Measurements from ENCODE around the gene PLCD3.

Gene PLCD3

DNA sequence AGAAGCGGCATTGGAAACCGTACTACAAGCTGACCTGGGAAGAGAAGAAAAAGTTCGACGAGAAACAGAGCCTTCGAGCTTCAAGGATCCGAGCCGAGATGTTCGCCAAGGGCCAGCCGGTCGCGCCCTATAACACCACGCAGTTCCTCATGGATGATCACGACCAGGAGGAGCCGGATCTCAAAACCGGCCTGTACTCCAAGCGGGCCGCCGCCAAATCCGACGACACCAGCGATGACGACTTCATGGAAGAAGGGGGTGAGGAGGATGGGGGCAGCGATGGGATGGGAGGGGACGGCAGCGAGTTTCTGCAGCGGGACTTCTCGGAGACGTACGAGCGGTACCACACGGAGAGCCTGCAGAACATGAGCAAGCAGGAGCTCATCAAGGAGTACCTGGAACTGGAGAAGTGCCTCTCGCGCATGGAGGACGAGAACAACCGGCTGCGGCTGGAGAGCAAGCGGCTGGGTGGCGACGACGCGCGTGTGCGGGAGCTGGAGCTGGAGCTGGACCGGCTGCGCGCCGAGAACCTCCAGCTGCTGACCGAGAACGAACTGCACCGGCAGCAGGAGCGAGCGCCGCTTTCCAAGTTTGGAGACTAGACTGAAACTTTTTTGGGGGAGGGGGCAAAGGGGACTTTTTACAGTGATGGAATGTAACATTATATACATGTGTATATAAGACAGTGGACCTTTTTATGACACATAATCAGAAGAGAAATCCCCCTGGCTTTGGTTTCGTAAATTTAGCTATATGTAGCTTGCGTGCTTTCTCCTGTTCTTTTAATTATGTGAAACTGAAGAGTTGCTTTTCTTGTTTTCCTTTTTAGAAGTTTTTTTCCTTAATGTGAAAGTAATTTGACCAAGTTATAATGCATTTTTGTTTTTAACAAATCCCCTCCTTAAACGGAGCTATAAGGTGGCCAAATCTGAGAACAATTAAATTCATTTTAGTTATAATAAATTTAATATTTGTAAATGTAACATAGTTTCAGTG lies 17.7 kb upstream of the PLCD3 start:
- DNase-seq (ENCODE audit: low spot score): no peak

DNA sequence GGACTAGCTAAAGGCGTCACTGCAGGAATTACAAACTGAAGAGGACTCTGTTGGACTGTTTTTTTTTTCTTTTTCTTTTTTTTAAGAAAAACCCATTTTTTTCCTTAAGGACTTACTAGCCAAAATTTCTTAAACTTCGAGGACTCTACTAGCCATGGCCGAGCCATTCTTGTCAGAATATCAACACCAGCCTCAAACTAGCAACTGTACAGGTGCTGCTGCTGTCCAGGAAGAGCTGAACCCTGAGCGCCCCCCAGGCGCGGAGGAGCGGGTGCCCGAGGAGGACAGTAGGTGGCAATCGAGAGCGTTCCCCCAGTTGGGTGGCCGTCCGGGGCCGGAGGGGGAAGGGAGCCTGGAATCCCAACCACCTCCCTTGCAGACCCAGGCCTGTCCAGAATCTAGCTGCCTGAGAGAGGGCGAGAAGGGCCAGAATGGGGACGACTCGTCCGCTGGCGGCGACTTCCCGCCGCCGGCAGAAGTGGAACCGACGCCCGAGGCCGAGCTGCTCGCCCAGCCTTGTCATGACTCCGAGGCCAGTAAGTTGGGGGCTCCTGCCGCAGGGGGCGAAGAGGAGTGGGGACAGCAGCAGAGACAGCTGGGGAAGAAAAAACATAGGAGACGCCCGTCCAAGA lies 16.8 kb upstream of the PLCD3 start:
- DNase-seq (ENCODE audit: low spot score): peak; percentile 88

GRCh38 chr17:45148183-45149036 lies 16.1 kb upstream of the PLCD3 start, which contains the start of gene HEXIM1:
TSS of gene HEXIM1 (plus strand) at chr17:45148475. CDS start at chr17:45149191, 716 bp downstream.
- peak; percentile 100 for DNase-seq (ENCODE audit: low spot score)

- DNase-seq (ENCODE audit: low spot score): peak; percentile 90
Observed at GRCh38 chr17:45147581-45148182, 15.4 kb upstream of the PLCD3 start.

GRCh38 chr17:45146890-45147580 lies 14.7 kb upstream of the PLCD3 start:
- DNase-seq (ENCODE audit: low spot score): peak; percentile 60

DNA sequence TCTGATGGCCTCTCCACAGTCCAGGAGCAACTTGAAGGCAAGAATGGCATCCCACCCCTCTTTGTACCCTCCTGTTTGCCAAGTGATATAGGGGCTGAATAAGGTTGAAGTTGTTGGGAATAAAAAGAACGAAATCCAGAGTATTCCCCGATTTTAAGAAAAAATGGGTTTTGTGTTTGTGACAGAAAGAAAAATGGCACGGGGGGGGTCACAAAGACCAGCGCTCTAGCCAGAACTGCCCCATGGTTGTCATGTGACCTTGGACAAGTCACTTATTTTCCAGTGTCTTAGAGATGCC lies 14.2 kb upstream of the PLCD3 start:
- no peak for DNase-seq (ENCODE audit: low spot score)

DNA sequence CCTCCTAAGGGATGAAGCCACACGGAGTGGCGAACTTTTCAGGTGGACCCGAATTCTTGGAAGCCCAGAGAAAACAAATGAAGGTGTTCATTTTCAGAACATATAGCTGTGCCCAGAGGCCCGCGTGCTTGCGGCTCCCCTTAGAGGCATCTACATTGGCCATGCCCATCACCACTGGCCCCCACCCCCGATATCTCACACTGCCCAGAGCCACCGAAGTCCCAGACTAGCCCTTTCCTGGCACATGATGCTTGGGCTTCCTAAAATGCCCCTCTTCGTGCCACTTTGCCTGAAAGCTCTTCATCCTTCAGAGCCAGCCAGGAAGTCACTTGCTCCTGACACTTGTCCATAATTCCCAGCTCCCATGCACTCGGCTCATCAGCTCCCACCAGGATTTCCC lies 13.9 kb upstream of the PLCD3 start:
- DNase-seq (ENCODE audit: low spot score): no peak

- no peak for DNase-seq (ENCODE audit: low spot score)
Observed at GRCh38 chr17:45145035-45145389, 12.7 kb upstream of the PLCD3 start.

GRCh38 chr17:45144199-45145034 lies 12.1 kb upstream of the PLCD3 start:
- DNase-seq (ENCODE audit: low spot score): peak; percentile 61

- DNase-seq (ENCODE audit: low spot score): peak; percentile 66
Observed at GRCh38 chr17:45143767-45144198, 11.5 kb upstream of the PLCD3 start.

DNA sequence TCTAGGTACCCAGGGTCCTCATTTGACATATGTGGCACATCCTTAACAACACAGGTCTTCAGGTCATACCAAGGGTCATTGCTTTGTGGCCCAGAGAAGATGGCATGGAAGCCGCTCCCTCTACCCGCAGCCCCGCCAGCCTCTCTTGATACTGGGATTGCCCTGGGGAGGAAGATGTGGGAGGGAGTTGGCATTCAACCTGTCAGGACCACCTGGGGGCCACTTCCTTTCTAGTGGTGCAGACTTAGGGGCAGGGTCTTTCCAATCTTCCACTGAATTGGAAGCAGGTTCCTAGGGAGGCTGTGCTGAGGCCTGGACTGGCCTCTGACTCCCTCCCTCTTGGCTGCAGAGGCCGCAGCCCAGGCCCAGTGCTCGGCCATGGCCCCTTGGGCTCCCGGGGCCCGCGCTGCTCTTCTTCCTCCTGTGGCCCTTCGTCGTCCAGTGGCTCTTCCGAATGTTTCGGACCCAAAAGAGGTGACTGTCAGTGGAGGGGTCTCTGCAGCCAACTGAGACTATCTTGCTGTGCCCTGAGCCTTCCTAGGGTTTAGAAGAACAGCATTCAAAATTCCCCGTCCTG lies 10.9 kb upstream of the PLCD3 start:
- no peak for DNase-seq (ENCODE audit: low spot score)

DNA sequence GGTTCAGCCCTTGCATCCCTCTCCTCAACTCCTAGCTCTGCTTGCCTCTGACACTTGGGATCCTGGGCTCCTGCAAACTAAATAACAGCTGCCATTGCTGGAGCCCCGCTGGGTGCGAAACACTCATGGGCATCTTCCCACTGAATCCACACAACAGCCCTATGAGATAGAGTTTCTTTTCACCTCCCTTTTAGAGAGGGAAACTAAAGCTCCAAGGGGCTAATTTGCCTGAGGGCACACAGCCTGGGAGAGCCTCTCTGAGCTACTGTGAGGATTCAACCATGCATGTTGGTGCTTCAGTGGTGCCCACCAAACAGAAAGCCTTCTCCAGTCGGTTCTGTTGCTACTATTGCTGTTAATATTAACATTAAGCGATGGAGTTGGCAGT lies 7.2 kb upstream of the PLCD3 start:
- no peak for DNase-seq (ENCODE audit: low spot score)

- no peak for DNase-seq (ENCODE audit: low spot score)
Observed at GRCh38 chr17:45138911-45139532, 6.7 kb upstream of the PLCD3 start.

DNA sequence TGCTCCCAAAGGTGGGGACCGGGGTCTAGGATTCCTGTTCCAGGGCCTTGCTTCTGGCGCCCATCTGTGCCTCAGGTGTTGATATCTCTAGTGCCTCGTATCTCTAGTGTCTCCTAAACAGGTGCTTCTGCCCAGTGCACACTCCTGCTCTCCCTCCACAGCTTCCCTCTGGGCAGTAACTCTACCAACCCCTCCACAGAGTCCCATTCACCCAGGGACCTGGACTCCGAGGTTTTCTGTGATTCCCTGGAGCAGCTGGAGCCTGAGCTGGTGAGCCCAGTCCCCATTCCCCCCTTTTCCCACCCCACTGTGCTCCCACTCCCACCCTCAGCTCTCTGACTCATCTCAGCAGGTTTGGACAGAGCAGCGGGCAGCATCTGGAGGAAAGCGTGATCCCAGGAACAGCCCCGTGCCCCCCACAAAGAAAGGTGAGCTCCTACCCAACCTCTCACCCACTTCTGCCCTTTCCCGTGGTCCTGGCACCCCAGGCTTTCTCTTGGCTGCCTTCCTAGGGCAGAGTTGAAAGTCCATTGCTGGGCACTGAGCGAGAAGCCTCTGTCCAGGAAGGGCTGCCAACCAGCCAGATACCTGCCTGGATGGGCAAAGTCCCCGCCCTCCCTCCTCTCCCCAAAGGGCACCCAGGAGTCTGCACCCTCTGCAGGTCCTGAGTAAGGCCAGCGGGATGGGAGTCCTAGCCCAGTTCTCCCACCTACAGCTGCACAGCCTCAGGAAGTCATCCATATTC lies 5.4 kb upstream of the PLCD3 start:
- DNase-seq (ENCODE audit: low spot score): no peak

- DNase-seq (ENCODE audit: low spot score): no peak
Observed at GRCh38 chr17:45136846-45137560, 4.7 kb upstream of the PLCD3 start.

DNA sequence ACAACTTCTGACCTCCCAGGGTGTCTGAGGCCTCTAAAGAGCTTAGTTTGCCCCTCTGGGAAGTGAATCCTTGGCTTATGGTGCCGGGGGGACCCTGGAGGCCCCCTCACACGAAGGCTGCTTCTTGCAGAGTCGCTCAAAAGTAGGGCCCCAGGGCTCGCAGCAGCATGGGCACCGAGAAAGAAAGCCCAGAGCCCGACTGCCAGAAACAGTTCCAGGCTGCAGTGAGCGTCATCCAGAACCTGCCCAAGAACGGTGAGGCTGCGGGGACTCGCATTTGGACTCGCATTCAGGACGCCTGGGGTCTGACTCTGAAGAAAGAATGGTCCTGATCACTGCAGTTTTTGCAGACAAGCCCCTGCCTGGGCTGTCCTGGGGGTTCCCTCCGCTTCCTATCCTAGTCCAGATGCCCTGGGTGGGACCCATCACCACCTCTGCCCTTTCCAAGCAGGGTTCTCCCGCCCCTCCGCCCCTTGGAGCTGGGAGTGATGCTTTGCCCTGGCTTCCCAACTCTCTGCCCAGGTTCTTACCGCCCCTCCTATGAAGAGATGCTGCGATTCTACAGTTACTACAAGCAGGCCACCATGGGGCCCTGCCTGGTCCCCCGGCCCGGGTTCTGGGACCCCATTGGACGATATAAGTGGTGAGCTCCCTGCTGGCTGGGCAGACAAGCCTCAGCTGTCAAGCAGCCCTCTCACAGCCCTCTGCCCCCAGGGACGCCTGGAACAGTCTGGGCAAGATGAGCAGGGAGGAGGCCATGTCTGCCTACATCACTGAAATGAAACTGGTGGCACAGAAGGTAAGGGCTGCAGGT lies 3.9 kb upstream of the PLCD3 start:
- DNase-seq (ENCODE audit: low spot score): no peak

DNA sequence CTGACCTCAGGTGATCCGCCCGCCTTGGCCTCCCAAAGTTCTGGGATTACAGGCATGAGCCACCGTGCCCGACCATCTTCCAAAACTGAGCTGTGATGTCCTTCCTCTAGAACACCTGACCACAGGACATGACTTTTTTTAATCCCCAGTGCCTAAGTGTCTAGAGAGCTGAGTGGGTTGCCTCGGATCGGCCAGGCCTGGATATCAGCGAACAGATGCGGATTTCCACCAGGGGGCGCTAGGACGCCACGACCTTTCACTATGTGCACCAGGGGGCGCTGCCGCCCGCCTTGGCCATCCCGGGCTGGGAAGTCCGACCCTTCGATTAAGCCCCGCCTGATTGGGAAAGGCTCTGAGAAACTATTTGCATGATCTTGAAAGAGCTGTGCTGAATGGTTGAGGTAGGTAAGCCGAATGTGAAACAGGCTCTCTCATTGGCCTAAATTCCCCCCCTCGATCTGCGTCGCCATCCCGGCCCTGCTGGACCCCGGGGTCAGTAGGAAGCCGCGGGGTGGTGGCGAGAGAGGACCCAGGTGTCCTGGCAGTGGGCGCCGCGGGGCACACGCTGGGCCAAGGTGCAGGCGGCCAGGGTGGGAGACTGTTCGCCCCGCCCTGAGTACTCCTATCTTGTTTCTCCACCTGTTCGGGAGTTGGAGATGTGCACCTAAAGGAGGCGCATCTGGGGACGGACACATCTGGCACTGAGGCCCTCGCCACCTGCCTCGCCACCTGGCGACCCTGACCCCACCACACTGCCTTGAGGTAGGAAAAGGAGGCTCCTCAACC lies 3.1 kb upstream of the PLCD3 start, which contains the start of gene ACBD4:
Gene ACBD4 (plus strand): TSS at position 496 of the 786 bp plus-strand sequence. CDS start 458 bp downstream, outside the sequence.
- peak; percentile 92 for DNase-seq (ENCODE audit: low spot score)

All from globus pallidus (tissue), 1 donor.